Panc1 (cell line): ENCODE measurements around the gene NADSYN1. TPM values are rescaled to one million over a fixed set of nuclear protein-coding genes. Genes with fewer than 3 reads are reported as not detected.

Experiments
- ATAC-seq: fragments of 200-7000 bp; cut with Tn5 transposase; 2 replicates; pipeline ENCODE4 v1.9.1; 2020; ENCODE audit warnings: mild to moderate bottlenecking, moderate library complexity
- BruUV-seq: library from RNA; stranded (reverse); fragments of 400-500 nt; replicated peaks from 2 replicates; lab custom pipeline; 2021; lab: Mats Ljungman, UMichigan
- CTCF ChIA-PET: fragments of 300-600 bp; sonication (Branson Sonifier 250); formaldehyde crosslinking; loops from one replicate; lab custom pipeline; 2022; ENCODE audit warnings: antibody characterized with exemption; lab: Charles Lee
- POLR2A ChIA-PET: fragments of 300-600 bp; sonication (Branson Sonifier 250); formaldehyde crosslinking; loops from one replicate; lab custom pipeline; 2022; ENCODE audit warnings: antibody characterized with exemption; lab: Charles Lee
- DNase-seq: peaks from one replicate; pipeline ENCODE4 v3.0.0-alpha.2; 2010; ENCODE audit warnings: low read depth, low spot score
- H3K27ac ChIP-seq: 2 replicates; pipeline ENCODE4 v1.5.1; 2011; ENCODE audit warnings: mild to moderate bottlenecking, low read length, inconsistent platforms
- H3K27me3 ChIP-seq: fragments of 200-500 bp; sonication (Bioruptor generic); 2 replicates; pipeline ENCODE4 v1.6.0; 2014; ENCODE audit warnings: low read length, inconsistent platforms; ENCODE audit not compliant: control insufficient read depth, insufficient read depth
- H3K36me3 ChIP-seq: fragments of 200-500 bp; sonication (Bioruptor generic); 2 replicates; pipeline ENCODE4 v1.5.1; 2014; ENCODE audit warnings: inconsistent platforms, mild to moderate bottlenecking, low read length, moderate library complexity; ENCODE audit not compliant: control insufficient read depth, insufficient read depth
- H3K4me1 ChIP-seq: 2 replicates; pipeline ENCODE4 v1.5.1; 2011; ENCODE audit warnings: inconsistent platforms, mild to moderate bottlenecking, low read length, moderate library complexity; ENCODE audit not compliant: control insufficient read depth, insufficient read depth
- H3K4me3 ChIP-seq, 2 experiments: 2 replicates each; pipeline ENCODE4 v1.5.1; 2011 to 2012; ENCODE audit warnings: low read depth in 2 of 2, low read length in 2 of 2, mild to moderate bottlenecking in 2 of 2, inconsistent platforms in 1 of 2, moderate library complexity in 1 of 2
- H3K9me3 ChIP-seq: fragments of 200-500 bp; sonication (Bioruptor generic); 2 replicates; pipeline ENCODE4 v1.5.1; 2014; ENCODE audit warnings: low read depth, mild to moderate bottlenecking, inconsistent platforms, low read length, moderate library complexity; ENCODE audit not compliant: control insufficient read depth, insufficient read depth
- CTCF ChIP-seq: fragments of 450-650 bp; IDR thresholded peaks from 2 replicates; pipeline ENCODE4 v1.5.1; 2017; ENCODE audit warnings: mild to moderate bottlenecking
- POLR2AphosphoS5 ChIP-seq: IDR thresholded peaks from 2 replicates; pipeline ENCODE4 v1.6.1; 2012; ENCODE audit warnings: mild to moderate bottlenecking, low read depth, low read length, moderate library complexity
- REST ChIP-seq, 2 experiments: IDR thresholded peaks; 2 replicates each; pipeline ENCODE4 v1.6.1; 2011 to 2012; ENCODE audit warnings: low read depth in 2 of 2, control low read depth in 1 of 2, low read length in 1 of 2, mild to moderate bottlenecking in 1 of 2, moderate library complexity in 1 of 2; ENCODE audit not compliant: insufficient read depth in 1 of 2
- SIN3A ChIP-seq: IDR thresholded peaks from 2 replicates; pipeline ENCODE4 v1.6.1; 2012; ENCODE audit warnings: low read depth, mild to moderate bottlenecking, low read length, moderate library complexity, borderline replicate concordance; ENCODE audit not compliant: insufficient read depth
- TCF7L2 ChIP-seq: IDR thresholded peaks from 2 replicates; pipeline ENCODE4 v1.6.1; 2011; ENCODE audit warnings: mild to moderate bottlenecking, low read depth, low read length, inconsistent platforms
- in situ Hi-C: cut with HindIII; loops from 2 replicates; pipeline ENCODE4 v1.10.0; 2016; ENCODE audit warnings: low sequenced_read_pairs, low pct_unique_long_range_greater_than_20kb
- intact Hi-C: fragments of 100-400 bp; cut with micrococcal nuclease; formaldehyde crosslinking; loops from one replicate; pipeline ENCODE4 v1.10.0; 2022; ENCODE audit not compliant: unreplicated experiment
- total RNA-seq: library from RNA; stranded (reverse); gene quantifications from one replicate; pipeline ENCODE4 v1.2.1, GENCODE V29; 2021; ENCODE audit not compliant: unreplicated experiment

NADSYN1 gene
- total RNA-seq, 1 experiment from 2014 or later, result 76.1 TPM

GRCh38 chr11:71458146-71459070, 5.4 kb downstream of the NADSYN1 start:
- Histone ChIP-seq H3K9me3 (no peaks in the 10 kb centered on the region), H3K4me1 (no peaks in the 10 kb centered on the region; the same call in 1 of the 2 replicates), H3K27ac (no peak overlapping the region), H3K27me3 (no peaks in the 10 kb centered on the region), H3K4me3 (no peak overlapping the region), H3K36me3 (peaks cover 9% of the 10 kb centered on the region)
- peak; percentile 32; the same call in 1 of the 2 replicates for ATAC-seq
- no TSS peak for BruUV-seq
- in situ Hi-C loops (no loop called here), intact Hi-C loops (no loop called here)
- no peak for TF ChIP-seq REST (IDR thresholded peaks at IDR 0.05; ENCODE audit: insufficient read depth in 1 of 2, low read depth in 2 of 2, low read length in 1 of 2)
- TF ChIP-seq SIN3A, result no peak
- no peak for TF ChIP-seq CTCF
- TF ChIP-seq TCF7L2, result no peak
- TF ChIP-seq POLR2AphosphoS5, result no peak
- POLR2A ChIA-PET, result no interaction called here
- DNase-seq, result no peak
- CTCF ChIA-PET, result no interaction called here

GRCh38 chr11:71459076-71459766, 6.2 kb downstream of the NADSYN1 start:
- ATAC-seq (peak; percentile 44), DNase-seq (no peak)
- Histone ChIP-seq H3K4me3 (no peak overlapping the region), H3K36me3 (peaks cover 9% of the 10 kb centered on the region), H3K4me1 (no peaks in the 10 kb centered on the region), H3K27ac (no peak overlapping the region), H3K27me3 (no peaks in the 10 kb centered on the region), H3K9me3 (no peaks in the 10 kb centered on the region)
- intact Hi-C loops (no loop called here), in situ Hi-C loops (no loop called here)
- TF ChIP-seq REST (IDR thresholded peaks at IDR 0.05; ENCODE audit: insufficient read depth in 1 of 2, low read depth in 2 of 2, low read length in 1 of 2) (no peak), SIN3A (no peak), POLR2AphosphoS5 (no peak), CTCF (no peak), TCF7L2 (no peak)
- CTCF ChIA-PET, result no interaction called here
- BruUV-seq, result no TSS peak
- POLR2A ChIA-PET, result no interaction called here
